Activated B cell treated with CpG ODN at 0.5 μM for 24 hours (primary cell): ENCODE data around the gene VILL. TPM values are rescaled to one million over a fixed set of nuclear protein-coding genes. Genes with fewer than 3 reads are reported as not detected.
"Not testable (repeated sequence)": the region's sequence is repeated elsewhere in the genome, so short reads cannot be mapped to it uniquely, and the experiment has no call there.

ENCODE experiments used
- ATAC-seq: fragments of 200-7000 bp; cut with Tn5 transposase; one replicate; pipeline ENCODE4 v1.10.0; 2021; ENCODE audit warnings: low read depth, mild to moderate bottlenecking, moderate library complexity
- CTCF ChIA-PET: fragments of 350-600 bp; sonication (Branson Sonifier 250); formaldehyde crosslinking; loops from one replicate; lab custom pipeline; 2021; ENCODE audit warnings: antibody characterized with exemption; lab: Charles Lee
- POLR2A ChIA-PET: fragments of 350-600 bp; sonication (Branson Sonifier 250); formaldehyde crosslinking; loops from one replicate; lab custom pipeline; 2021; ENCODE audit warnings: antibody characterized with exemption; lab: Charles Lee
- DNase-seq: peaks from one replicate; pipeline ENCODE4 v3.0.0; 2022
- H3K27ac Mint-ChIP-seq: one replicate; pipeline ENCODE4 v1.8.0; 2020; ENCODE audit warnings: mixed read lengths
- H3K27me3 Mint-ChIP-seq: one replicate; pipeline ENCODE4 v1.8.0; 2021; ENCODE audit warnings: mixed read lengths
- H3K36me3 Mint-ChIP-seq: one replicate; pipeline ENCODE4 v1.8.0; 2021; ENCODE audit warnings: low read depth, mixed read lengths
- H3K4me1 Mint-ChIP-seq: one replicate; pipeline ENCODE4 v1.8.0; 2021; ENCODE audit warnings: mixed read lengths
- H3K4me3 Mint-ChIP-seq: one replicate; pipeline ENCODE4 v1.8.0; 2020; ENCODE audit warnings: mild to moderate bottlenecking, mixed read lengths
- H3K9me3 Mint-ChIP-seq: one replicate; pipeline ENCODE4 v1.8.0; 2020; ENCODE audit warnings: mixed read lengths
- CTCF ChIP-seq: fragments of 200-600 bp; IDR thresholded peaks from one replicate; pipeline ENCODE4 v1.8.0; 2022; ENCODE audit warnings: antibody characterized with exemption, mild to moderate bottlenecking
- intact Hi-C: fragments of 100-400 bp; cut with micrococcal nuclease; formaldehyde crosslinking; loops from one replicate; pipeline ENCODE4 v1.15.1; 2024
- total RNA-seq: library from RNA; stranded (reverse); gene quantifications from 2 replicates; pipeline ENCODE4 v1.2.3, GENCODE V29; 2022

Gene VILL
- total RNA-seq, 1 donor from 2014 or later, result 21.6 TPM

- Mint-ChIP-seq H3K27ac (no peak overlapping the region), H3K36me3 (no peaks in the 10 kb centered on the region), H3K9me3 (no peaks in the 10 kb centered on the region), H3K4me1 (no peaks in the 10 kb centered on the region), H3K27me3 (peaks cover 11% of the 10 kb centered on the region), H3K4me3 (no peak overlapping the region)
- POLR2A ChIA-PET, result no interaction called here
- DNase-seq (no peak), ATAC-seq (no peak)
- CTCF ChIA-PET, result no interaction called here
- TF ChIP-seq CTCF, result no peak
- intact Hi-C loops, result no loop called here
Observed at GRCh38 chr3:38047896-38048295, 57.3 kb downstream of the VILL start.

GRCh38 chr3:38049358-38050126 lies 59.0 kb downstream of the VILL start:
- CTCF ChIA-PET, result no interaction called here

GRCh38 chr3:38051131-38051530 lies 60.5 kb downstream of the VILL start:
- no peak overlapping the region for H3K4me3 Mint-ChIP-seq
- ATAC-seq (no peak), DNase-seq (no peak)
- H3K36me3 Mint-ChIP-seq, result no peaks in the 10 kb centered on the region
- TF ChIP-seq CTCF, result no peak
- H3K27ac Mint-ChIP-seq, result no peak overlapping the region
- POLR2A ChIA-PET, result no interaction called here
- intact Hi-C loops, result no loop called here
- H3K27me3 Mint-ChIP-seq, result peaks cover 10% of the 10 kb centered on the region
- H3K9me3 Mint-ChIP-seq, result no peaks in the 10 kb centered on the region
- CTCF ChIA-PET, result no interaction called here
- H3K4me1 Mint-ChIP-seq, result no peaks in the 10 kb centered on the region

More at GRCh38 chr3:38049358-38050126, 59.0 kb downstream of the VILL start:
- no peaks in the 10 kb centered on the region for H3K9me3 Mint-ChIP-seq
- TF ChIP-seq CTCF, result no peak
- no peaks in the 10 kb centered on the region for H3K4me1 Mint-ChIP-seq
- intact Hi-C loops, result no loop called here
- POLR2A ChIA-PET, result no interaction called here
- no peak overlapping the region for H3K27ac Mint-ChIP-seq
- peaks cover 11% of the 10 kb centered on the region for H3K27me3 Mint-ChIP-seq
- no peaks in the 10 kb centered on the region for H3K36me3 Mint-ChIP-seq
- DNase-seq, result no peak
- ATAC-seq, result no peak
- no peak overlapping the region for H3K4me3 Mint-ChIP-seq

- H3K27me3 Mint-ChIP-seq, POLR2A ChIA-PET, ATAC-seq, DNase-seq, H3K4me1 Mint-ChIP-seq, H3K4me3 Mint-ChIP-seq, H3K27ac Mint-ChIP-seq, CTCF ChIA-PET, intact Hi-C loops, H3K36me3 Mint-ChIP-seq, H3K9me3 Mint-ChIP-seq: not testable (repeated sequence)
Observed at GRCh38 chr3:38053286-38053685, 62.7 kb downstream of the VILL start.

GRCh38 chr3:38053813-38054498 lies 63.4 kb downstream of the VILL start:
- H3K4me1 Mint-ChIP-seq, H3K36me3 Mint-ChIP-seq, H3K27ac Mint-ChIP-seq, H3K9me3 Mint-ChIP-seq, H3K4me3 Mint-ChIP-seq, CTCF ChIA-PET, DNase-seq, H3K27me3 Mint-ChIP-seq, ATAC-seq, POLR2A ChIA-PET, intact Hi-C loops: not testable (repeated sequence)

- no peak for TF ChIP-seq CTCF
- intact Hi-C loops, result no loop called here
- no peak overlapping the region for H3K27ac Mint-ChIP-seq
- H3K27me3 Mint-ChIP-seq, result peaks cover 5% of the 10 kb centered on the region
- H3K4me1 Mint-ChIP-seq, result no peaks in the 10 kb centered on the region
- ChIA-PET CTCF (no interaction called here), POLR2A (no interaction called here)
- no peak for DNase-seq
- H3K9me3 Mint-ChIP-seq, result no peaks in the 10 kb centered on the region
- no peak overlapping the region for H3K4me3 Mint-ChIP-seq
- no peaks in the 10 kb centered on the region for H3K36me3 Mint-ChIP-seq
- no peak for ATAC-seq
Observed at GRCh38 chr3:38054499-38055001, 64.0 kb downstream of the VILL start.
